ENCODE measurements around the gene TMEM52. TPM values are rescaled to one million over a fixed set of nuclear protein-coding genes. Genes with fewer than 3 reads are reported as not detected.

The TMEM52 gene
- total and polyA plus RNA-seq, 2 of the 8 experiments (the other 6 are each of a cell fraction or from before 2014, with no cell fraction given), result 14.6 to 30.2 TPM

DNA sequence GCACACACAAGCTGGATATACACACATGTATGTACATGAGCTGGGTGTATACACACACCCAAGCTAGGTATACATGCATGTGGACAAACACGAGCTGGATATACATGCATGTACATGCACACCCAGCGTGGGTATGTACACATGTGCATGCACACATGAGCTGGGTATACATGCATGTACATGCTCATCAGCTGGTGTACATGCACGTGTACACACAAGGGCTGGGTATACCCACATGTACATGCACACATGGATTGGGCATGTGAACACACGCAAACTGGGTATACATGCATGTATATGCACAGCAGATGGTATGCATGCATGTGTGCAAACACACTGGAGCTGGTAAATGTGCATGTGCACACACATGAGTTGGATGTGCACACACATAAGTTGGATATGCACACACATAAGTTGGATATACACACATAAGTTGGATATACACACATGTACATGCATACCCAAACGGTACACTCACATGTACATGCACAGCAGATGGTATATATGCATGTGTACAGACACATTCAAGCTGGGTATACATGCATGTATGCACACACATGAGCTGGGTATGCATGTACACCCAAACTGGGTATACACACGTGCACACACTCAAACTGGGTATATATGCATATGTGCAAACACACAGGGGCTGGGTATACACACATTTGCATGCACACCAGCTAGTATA, 20.7 kb downstream of the TMEM52 start:
- ChIA-PET CTCF (ENCODE audit: partially characterized antibody) (interaction anchor here (0.6 to 7.0 kb wide), 14 partner anchors 9 to 220 kb away, joined by 3 to 64 read pairs (median 4); no protein-coding TSS in a partner anchor), POLR2A (ENCODE audit: partially characterized antibody) (interaction anchor here (0.6 to 1.2 kb wide), 3 partner anchors 10 to 79 kb away, joined by 3 to 5 read pairs (median 4); no protein-coding TSS in a partner anchor)
- TF ChIP-seq KDM1A (IDR thresholded peaks at IDR 0.05; ENCODE audit: borderline replicate concordance, low read length) (peak; percentile 88; the same call in 1 of the 2 replicates), MAFK (IDR thresholded peaks at IDR 0.05; ENCODE audit: low read depth, low read length) (no peak), HDAC2 (IDR thresholded peaks at IDR 0.05; ENCODE audit: borderline replicate concordance in 1 of 2, low read depth in 2 of 2, low read length in 2 of 2) (no peak)
- Histone ChIP-seq H4K20me1 (replicated peaks in 1 of 2; ENCODE audit: control insufficient read depth in 1 of 2, insufficient read depth in 2 of 2, low read length in 2 of 2) (peaks cover 0 to 6% of the 10 kb centered on the region in 2 experiments), H4K91ac (replicated peaks; ENCODE audit: insufficient read length, low read length) (no peak overlapping the region), H3K4ac (replicated peaks; ENCODE audit: insufficient read length, low read depth, low read length) (no peak overlapping the region), H3K4me3 (ENCODE audit: extremely low read depth in 1 of 4, insufficient read depth in 2 of 4, low read depth in 3 of 4, low read length in 4 of 4) (no peak overlapping the region), H2BK5ac (ENCODE audit: low read depth, low read length) (no peak overlapping the region), H3K9ac (replicated peaks in 1 of 4; ENCODE audit: extremely low read depth in 1 of 4, low read depth in 3 of 4, low read length in 3 of 4) (no peak overlapping the region), H3K4me1 (replicated peaks in 1 of 4; ENCODE audit: control insufficient read depth in 3 of 4, insufficient read depth in 4 of 4, low read length in 3 of 4) (peaks cover 0 to 21% (median 8%) of the 10 kb centered on the region in 4 experiments; a peak in 6 of 7 replicates), H3K4me2 (ENCODE audit: insufficient read depth in 1 of 2, low read depth in 2 of 2, low read length in 2 of 2) (no peak overlapping the region), H3K79me2 (ENCODE audit: control insufficient read depth in 1 of 2, insufficient read depth in 2 of 2, low read length in 2 of 2) (no peaks in the 10 kb centered on the region), H3K27me3 (replicated peaks in 1 of 4; ENCODE audit: control insufficient read depth in 3 of 4, extremely low read depth in 1 of 4, insufficient read depth in 3 of 4, low read length in 3 of 4) (no peaks in the 10 kb centered on the region; a peak in 3 of 7 replicates), H2BK15ac (ENCODE audit: low read length) (no peak overlapping the region), H2BK20ac (ENCODE audit: low read length) (no peak overlapping the region), H2BK12ac (ENCODE audit: low read depth, low read length) (no peak overlapping the region), H2BK120ac (replicated peaks; ENCODE audit: low read depth, low read length) (no peak overlapping the region), H2AK5ac (ENCODE audit: low read depth, low read length) (no peak overlapping the region), H3K23me2 (ENCODE audit: low read depth, low read length) (no peaks in the 10 kb centered on the region), H3K79me1 (ENCODE audit: low read depth, low read length) (no peaks in the 10 kb centered on the region), H3K9me3 (ENCODE audit: insufficient read depth in 2 of 2, low read depth in 1 of 2, low read length in 1 of 2) (no peaks in the 10 kb centered on the region), H3K36me3 (ENCODE audit: control insufficient read depth in 2 of 4, insufficient read depth in 4 of 4, low read length in 3 of 4) (no peaks in the 10 kb centered on the region), H3K27ac (ENCODE audit: low read depth, low read length) (no peak overlapping the region), H3K56ac (replicated peaks; ENCODE audit: insufficient read length, low read depth, low read length) (no peak overlapping the region), H3K23ac (ENCODE audit: insufficient read length) (no peak overlapping the region), H4K5ac (ENCODE audit: insufficient read length, low read depth, low read length) (no peak overlapping the region), H4K8ac (ENCODE audit: extremely low read depth, insufficient read depth, low read length) (no peak overlapping the region), H2AFZ (ENCODE audit: low read length) (no peak overlapping the region), H3K14ac (ENCODE audit: insufficient read length) (no peak overlapping the region), H3K18ac (ENCODE audit: extremely low read depth, low read length) (no peak overlapping the region)
- 88% methylated on average over 6 of the region's 6 CpGs; no CpG with 5 or more reads in 1 of the 2 experiments for WGBS, 2 experiments (ENCODE audit: extremely low coverage in 1 of 2, insufficient coverage in 1 of 2, insufficient read length in 1 of 2, insufficient replicate concordance in 2 of 2, low coverage in 1 of 2, low lambda C conversion rate in 2 of 2, missing lambda C conversion rate in 1 of 2)
- DNase-seq (ENCODE audit: low read depth in 1 of 2, low spot score in 2 of 2) (no peak), FAIRE-seq (no peak)

Data from H1 (cell line).